GM12891 (cell line): Measurements from ENCODE around the gene KCNMB3.

Experiments used
- PAX5 ChIP-seq: IDR thresholded peaks from 2 replicates; pipeline ENCODE4 v1.6.1; 2011; ENCODE audit warnings: low read length, moderate library complexity, mild to moderate bottlenecking; ENCODE audit not compliant: insufficient read depth, severe bottlenecking
- POLR2A ChIP-seq: IDR thresholded peaks from 2 replicates; pipeline ENCODE4 v1.6.1; 2011; ENCODE audit warnings: low read depth, low read length, control low read depth
- POLR2AphosphoS5 ChIP-seq: IDR thresholded peaks from 2 replicates; pipeline ENCODE4 v1.6.1; 2011; ENCODE audit warnings: low read depth, low read length, control low read depth
- POU2F2 ChIP-seq: IDR thresholded peaks from 2 replicates; pipeline ENCODE4 v1.6.1; 2011; ENCODE audit warnings: low read depth, mild to moderate bottlenecking, control low read depth, low read length, moderate library complexity
- SPI1 ChIP-seq: IDR thresholded peaks from 2 replicates; pipeline ENCODE4 v1.6.1; 2011; ENCODE audit warnings: low read depth, low read length, control low read depth
- TAF1 ChIP-seq: IDR thresholded peaks from 2 replicates; pipeline ENCODE4 v1.6.1; 2011; ENCODE audit warnings: low read depth, low read length, control low read depth

- no peak for TF ChIP-seq POLR2AphosphoS5
- TF ChIP-seq TAF1, result no peak
- no peak for TF ChIP-seq POLR2A
- no peak for TF ChIP-seq SPI1
- no peak for TF ChIP-seq PAX5
- no peak for TF ChIP-seq POU2F2
These were observed 54.8 kb downstream of the KCNMB3 start for GRCh38 chr3:179196098-179196497.
